HG03558 (cell line): ENCODE measurements around the gene PVALEF.

Experiments
- ATAC-seq: cut with Tn5 transposase; IDR thresholded peaks from one replicate; pipeline ENCODE4 v1.9.1; 2021; ENCODE audit warnings: moderate number of reproducible peaks; ENCODE audit not compliant: unreplicated experiment; ENCODE audit errors: extremely low read depth

Gene PVALEF

GRCh38 chr17:81231766-81232581 is 66.7 kb downstream of the PVALEF start:
- no peak for ATAC-seq
